GM12878 (cell line): ENCODE measurements around the gene CGB5. TPM values are rescaled to one million over a fixed set of nuclear protein-coding genes. Genes with fewer than 3 reads are reported as not detected.

Experiments used
- ATAC-seq: fragments of 200-7000 bp; cut with Tn5 transposase; 3 replicates; pipeline ENCODE4 v1.9.1; 2020; ENCODE audit warnings: mild to moderate bottlenecking, moderate library complexity
- BruUV-seq: library from RNA; stranded (reverse); fragments of 400-500 nt; replicated peaks from 2 replicates; lab custom pipeline; 2021; lab: Mats Ljungman, UMichigan
- CTCF ChIA-PET: fragments of 300-600 bp; sonication (Branson Sonifier 250); formaldehyde crosslinking; extraction: SDS; loops from one replicate; lab custom pipeline; 2021; ENCODE audit warnings: inconsistent platforms; lab: Yijun Ruan, JAX
- POLR2A ChIA-PET: fragments of 350-600 bp; formaldehyde crosslinking; extraction: SDS; loops from one replicate; lab custom pipeline; 2021; ENCODE audit warnings: inconsistent platforms; lab: Charles Lee
- RAD21 ChIA-PET: fragments of 300-600 bp; sonication (Branson Sonifier 250); formaldehyde crosslinking; loops from one replicate; lab custom pipeline; 2023; ENCODE audit warnings: antibody characterized with exemption; ENCODE audit not compliant: unreplicated experiment; lab: Charles Lee
- SMC1A ChIA-PET: fragments of 300-600 bp; sonication (Branson Sonifier 250); formaldehyde crosslinking; loops from one replicate; lab custom pipeline; 2023; ENCODE audit not compliant: unreplicated experiment, uncharacterized antibody; lab: Charles Lee
- DNase-seq: peaks from one replicate; pipeline ENCODE4 v3.0.0-alpha.2; 2011; ENCODE audit warnings: low read depth, low spot score
- FAIRE-seq: peaks from 3 replicates; lab custom pipeline; 2011; peaks lifted over from hg19 to GRCh38; lab: Jason Lieb, UNC
- H2AFZ ChIP-seq: 2 replicates; pipeline ENCODE4 v1.6.0; 2011; ENCODE audit warnings: low read depth, low read length, control low read depth; ENCODE audit not compliant: control insufficient read depth
- H3K27ac ChIP-seq: 2 replicates; pipeline ENCODE4 v1.5.1; 2011; ENCODE audit warnings: control low read depth; ENCODE audit not compliant: control insufficient read depth, insufficient read depth
- H3K27me3 ChIP-seq, 2 experiments: replicated peaks in 1 of 2; 2 replicates each; pipeline versions ENCODE4 v1.6.0 to v1.6.1; 2011; ENCODE audit warnings: low read length in 1 of 2; ENCODE audit not compliant: control insufficient read depth in 2 of 2, insufficient read depth in 2 of 2
- H3K36me3 ChIP-seq, 2 experiments: 2 replicates each; pipeline ENCODE4 v1.5.1; 2011; ENCODE audit warnings: low read length in 1 of 2; ENCODE audit not compliant: control insufficient read depth in 2 of 2, insufficient read depth in 2 of 2
- H3K4me1 ChIP-seq: 2 replicates; pipeline ENCODE4 v1.6.1; 2011; ENCODE audit warnings: mild to moderate bottlenecking, low read length, moderate library complexity, mixed read lengths; ENCODE audit not compliant: control insufficient read depth, insufficient read depth
- H3K4me2 ChIP-seq: 2 replicates; pipeline ENCODE4 v1.6.0; 2011; ENCODE audit warnings: control low read depth; ENCODE audit not compliant: control insufficient read depth, insufficient read depth
- H3K4me3 ChIP-seq: fragments of 200-600 bp; sonication (generic); 2 replicates; pipeline ENCODE4 v1.5.1; 2016
- H3K79me2 ChIP-seq: 2 replicates; pipeline ENCODE4 v1.6.0; 2011; ENCODE audit warnings: low read length; ENCODE audit not compliant: control insufficient read depth, insufficient read depth
- H3K9ac ChIP-seq: 2 replicates; pipeline ENCODE4 v1.8.0; 2011; ENCODE audit warnings: low read length, control low read depth, mixed read lengths; ENCODE audit not compliant: control insufficient read depth, insufficient read depth
- H3K9me3 ChIP-seq: replicated peaks from 3 replicates; pipeline ENCODE4 v1.5.1; 2011; ENCODE audit warnings: mild to moderate bottlenecking, low read length; ENCODE audit not compliant: control insufficient read depth, insufficient read depth
- H4K20me1 ChIP-seq: 2 replicates; pipeline ENCODE4 v1.6.0; 2011; ENCODE audit not compliant: control insufficient read depth, insufficient read depth
- BHLHE40 ChIP-seq, 2 experiments: fragments of 450-650 bp in 1 of 2; IDR thresholded peaks; 2 replicates each; pipeline ENCODE4 v1.6.1; 2011 to 2017; ENCODE audit warnings: low read depth in 2 of 2, borderline replicate concordance in 1 of 2, improper control_type of control experiment in 1 of 2, low read length in 1 of 2, mild to moderate bottlenecking in 1 of 2
- CBX5 ChIP-seq: sonication (generic); IDR thresholded peaks from 2 replicates; pipeline ENCODE4 v1.6.1; 2016; ENCODE audit warnings: low read depth, moderate library complexity, mild to moderate bottlenecking, inconsistent platforms
- CREB1 ChIP-seq: IDR thresholded peaks from 2 replicates; pipeline ENCODE4 v1.6.1; 2012; ENCODE audit warnings: low read depth, mild to moderate bottlenecking, inconsistent platforms
- GABPA ChIP-seq: IDR thresholded peaks from 2 replicates; pipeline ENCODE4 v1.6.1; 2014; ENCODE audit warnings: antibody characterized with exemption, low read depth, mild to moderate bottlenecking, inconsistent platforms
- IKZF2 ChIP-seq, 2 experiments: fragments of 450-650 bp; IDR thresholded peaks; 2 replicates each; pipeline ENCODE4 v1.6.1; 2017; ENCODE audit warnings: mild to moderate bottlenecking in 2 of 2, moderate library complexity in 2 of 2
- MTA2 ChIP-seq: fragments of 450-650 bp; IDR thresholded peaks from 2 replicates; pipeline ENCODE4 v1.6.1; 2016; ENCODE audit warnings: low read depth, mild to moderate bottlenecking, moderate library complexity
- NBN ChIP-seq: fragments of 450-650 bp; IDR thresholded peaks from 2 replicates; pipeline ENCODE4 v1.6.1; 2016
- PML ChIP-seq: IDR thresholded peaks from 2 replicates; pipeline ENCODE4 v1.6.1; 2012; ENCODE audit warnings: low read length, inconsistent platforms
- SKIL ChIP-seq: fragments of 450-650 bp; IDR thresholded peaks from 2 replicates; pipeline ENCODE4 v1.6.1; 2017; ENCODE audit warnings: mild to moderate bottlenecking, low read depth, inconsistent platforms; ENCODE audit not compliant: poor library complexity, severe bottlenecking
- WRNIP1 ChIP-seq: IDR thresholded peaks from 2 replicates; pipeline ENCODE4 v1.6.1; 2011; ENCODE audit warnings: low read depth, low read length, improper control_type of control experiment, borderline replicate concordance
- ZBTB4 ChIP-seq: fragments of 450-650 bp; formaldehyde crosslinking; IDR thresholded peaks from 2 replicates; pipeline ENCODE4 v1.4.0; 2022; ENCODE audit warnings: mild to moderate bottlenecking, moderate library complexity
- WGBS: methylation state at CpG from one replicate; pipeline ENCODE4 v1.1.6; 2016; ENCODE audit warnings: low lambda C conversion rate; ENCODE audit not compliant: insufficient replicate concordance, insufficient coverage; ENCODE audit errors: missing lambda C conversion rate; 5-methylcytosine and 5-hydroxymethylcytosine counted together
- in situ Hi-C: fragments of 300-500 bp; cut with MboI; formaldehyde crosslinking; loops from 9 replicates; pipeline ENCODE4 v1.14.3; 2018; ENCODE audit warnings: mixed read lengths
- intact Hi-C: fragments of 100-400 bp; cut with micrococcal nuclease; formaldehyde crosslinking; loops from one replicate; pipeline ENCODE4 v1.14.2; 2022; ENCODE audit not compliant: unreplicated experiment
- polyA plus RNA-seq, 11 experiments: library from polyadenylated mRNA; depleted of rRNA in 4 of 11; unstranded in 6 of 11; stranded (reverse) in 5 of 11; fragments of >200 nt; fragmentation: Nextera tagmentation in 4 of 11; fragmentation: Illumina TruSeq in 1 of 11; extraction: Ambion mirVana in 4 of 11; extraction: Trizol in 1 of 11; gene quantifications; 1 replicate in 1 of 11; 2 replicates in 10 of 11; pipeline versions ENCODE4 v1.2.1 to v1.2.3, GENCODE V29; 2011 to 2016; ENCODE audit warnings: inconsistent platforms in 2 of 11, missing spikeins in 2 of 11, low read depth in 1 of 11
- total RNA-seq, 4 experiments: library from RNA; depleted of rRNA in 3 of 4; stranded (reverse); fragments of >200 nt in 3 of 4; fragmentation: Illumina TruSeq in 1 of 4; extraction: Trizol in 1 of 4; gene quantifications; 2 replicates each; pipeline versions ENCODE4 v1.2.1 to v1.2.3, GENCODE V29; 2013 to 2021
- TF ChIP-seq, protein P1 (sequence below): fragments of 450-650 bp; IDR thresholded peaks from 2 replicates; pipeline ENCODE4 v1.6.1; 2016; ENCODE audit warnings: mild to moderate bottlenecking

CGB5 gene
- total and polyA plus RNA-seq, 10 of the 15 experiments (the other 5 are each of a cell fraction or from before 2014, with no cell fraction given) = not detected

GRCh38 chr19:49085020-49085867, 41.6 kb downstream of the CGB5 start, which contains the start of gene SNRNP70 (continued):
- TF ChIP-seq ZBTB4 (CRISPR knock-in tag) = no peak
- peak; percentile 36 to 88; a peak in 3 of 4 replicates for TF ChIP-seq BHLHE40 (IDR thresholded peaks at IDR 0.05; ENCODE audit: borderline replicate concordance in 1 of 2, low read depth in 2 of 2, low read length in 1 of 2)
- peak; percentile 72 for TF ChIP-seq CREB1
- no peak for TF ChIP-seq GABPA

- BruUV-seq = no TSS peak
- Histone ChIP-seq H3K9me3 (no peaks in the 10 kb centered on the region; the same call in 2 of the 3 replicates), H3K36me3 (peaks cover 12 to 20% of the 10 kb centered on the region in 2 experiments), H3K4me2 (peak overlapping the region; percentile 80; the same call in 1 of the 2 replicates), H3K27ac (peak overlapping the region; percentile 87), H4K20me1 (0 out of 2 replicates have a peak, but pooled peaks cover 6% of the 10 kb centered on the region), H2AFZ (0 out of 2 replicates have a peak overlapping the region, but pooled peaks have one; percentile 81), H3K4me3 (peak overlapping the region; percentile 89)
- ATAC-seq = no peak
- CTCF ChIA-PET = interaction anchor here (4.7 kb wide), 1 partner anchor 12 kb away, joined by 35 read pairs; no protein-coding TSS in a partner anchor
- 0 out of 2 replicates have a peak, but pooled peaks have one; percentile 74 for TF ChIP-seq WRNIP1
- 0 out of 4 replicates have a peak, but pooled peaks of 1 of the 2 experiments have one; percentile 6 for TF ChIP-seq IKZF2 (IDR thresholded peaks at IDR 0.05)
- no peak for TF ChIP-seq PML
- no peak for TF ChIP-seq CBX5
- TF ChIP-seq SKIL = no peak
- TF ChIP-seq NBN = no peak
- 0 out of 2 replicates have a peak, but pooled peaks have one; percentile 21 for TF ChIP-seq MTA2
- TF ChIP-seq, protein P1, sequence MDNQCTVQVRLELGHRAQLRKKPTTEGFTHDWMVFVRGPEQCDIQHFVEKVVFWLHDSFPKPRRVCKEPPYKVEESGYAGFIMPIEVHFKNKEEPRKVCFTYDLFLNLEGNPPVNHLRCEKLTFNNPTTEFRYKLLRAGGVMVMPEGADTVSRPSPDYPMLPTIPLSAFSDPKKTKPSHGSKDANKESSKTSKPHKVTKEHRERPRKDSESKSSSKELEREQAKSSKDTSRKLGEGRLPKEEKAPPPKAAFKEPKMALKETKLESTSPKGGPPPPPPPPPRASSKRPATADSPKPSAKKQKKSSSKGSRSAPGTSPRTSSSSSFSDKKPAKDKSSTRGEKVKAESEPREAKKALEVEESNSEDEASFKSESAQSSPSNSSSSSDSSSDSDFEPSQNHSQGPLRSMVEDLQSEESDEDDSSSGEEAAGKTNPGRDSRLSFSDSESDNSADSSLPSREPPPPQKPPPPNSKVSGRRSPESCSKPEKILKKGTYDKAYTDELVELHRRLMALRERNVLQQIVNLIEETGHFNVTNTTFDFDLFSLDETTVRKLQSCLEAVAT = 0 out of 2 replicates have a peak, but pooled peaks have one; percentile 48
- TF ChIP-seq, all 136 proteins: peak for 4
- peaks cover 4% of the 10 kb centered on the region; the same call in 1 of the 2 replicates for H3K4me1 ChIP-seq
- whole genome bisulfite sequencing = 0% methylated on average over 14 of the region's 14 CpGs
- ChIA-PET SMC1A (no interaction called here), RAD21 (interaction anchor here (1.2 kb wide), 1 partner anchor 113 kb away, joined by 3 read pairs; no protein-coding TSS in a partner anchor), POLR2A (no interaction called here)
- H3K79me2 ChIP-seq = peaks cover 41% of the 10 kb centered on the region
- FAIRE-seq (no peak), DNase-seq (no peak)
- H3K27me3 ChIP-seq = no peaks in the 10 kb centered on the region
- H3K9ac ChIP-seq = peak overlapping the region; percentile 90
- in situ Hi-C loops (no loop called here), intact Hi-C loops (no loop called here)
Observed at GRCh38 chr19:49085868-49086232, 42.2 kb downstream of the CGB5 start.
